Measurements from ENCODE around the gene MRPL14.

DNA sequence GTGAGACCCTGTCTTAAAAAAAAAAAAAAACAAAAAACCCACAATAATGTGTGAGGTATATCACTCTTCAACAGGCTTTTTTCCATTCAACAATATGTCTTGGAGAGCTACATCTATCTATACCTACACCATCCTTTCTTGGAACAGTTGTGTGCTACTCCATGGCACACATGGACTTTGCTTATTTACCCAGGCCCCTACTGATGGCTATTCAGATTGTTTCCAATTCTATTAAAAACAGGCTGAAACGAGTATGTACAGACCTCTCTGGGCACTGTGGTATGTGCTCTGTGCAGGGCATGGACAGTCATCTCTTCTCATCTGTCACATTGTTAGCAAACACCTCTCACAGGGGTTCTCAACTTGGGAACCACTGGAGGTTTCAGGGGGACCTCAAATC, 28.1 kb downstream of the MRPL14 start:
- TF ChIP-seq OSR1 (CRISPR knock-in tag; IDR thresholded peaks at IDR 0.05), result no peak
- no peak for TF ChIP-seq CSDC2 (CRISPR knock-in tag; IDR thresholded peaks at IDR 0.05)
- TF ChIP-seq ZNF565 (CRISPR knock-in tag; conservative IDR thresholded peaks at IDR 0.05; ENCODE audit: low read depth), result no peak
- TF ChIP-seq ZFP30 (CRISPR knock-in tag; IDR thresholded peaks at IDR 0.05), result no peak
- TF ChIP-seq, protein P1, sequence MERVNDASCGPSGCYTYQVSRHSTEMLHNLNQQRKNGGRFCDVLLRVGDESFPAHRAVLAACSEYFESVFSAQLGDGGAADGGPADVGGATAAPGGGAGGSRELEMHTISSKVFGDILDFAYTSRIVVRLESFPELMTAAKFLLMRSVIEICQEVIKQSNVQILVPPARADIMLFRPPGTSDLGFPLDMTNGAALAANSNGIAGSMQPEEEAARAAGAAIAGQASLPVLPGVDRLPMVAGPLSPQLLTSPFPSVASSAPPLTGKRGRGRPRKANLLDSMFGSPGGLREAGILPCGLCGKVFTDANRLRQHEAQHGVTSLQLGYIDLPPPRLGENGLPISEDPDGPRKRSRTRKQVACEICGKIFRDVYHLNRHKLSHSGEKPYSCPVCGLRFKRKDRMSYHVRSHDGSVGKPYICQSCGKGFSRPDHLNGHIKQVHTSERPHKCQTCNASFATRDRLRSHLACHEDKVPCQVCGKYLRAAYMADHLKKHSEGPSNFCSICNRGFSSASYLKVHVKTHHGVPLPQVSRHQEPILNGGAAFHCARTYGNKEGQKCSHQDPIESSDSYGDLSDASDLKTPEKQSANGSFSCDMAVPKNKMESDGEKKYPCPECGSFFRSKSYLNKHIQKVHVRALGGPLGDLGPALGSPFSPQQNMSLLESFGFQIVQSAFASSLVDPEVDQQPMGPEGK (CRISPR knock-in tag; IDR thresholded peaks at IDR 0.05; ENCODE audit: borderline replicate concordance), result no peak
